HG02973 (cell line): ENCODE results near the gene CNOT2.

Experiments used
- ATAC-seq: cut with Tn5 transposase; IDR thresholded peaks from one replicate; pipeline ENCODE4 v1.9.1; 2021; ENCODE audit warnings: moderate library complexity; ENCODE audit not compliant: unreplicated experiment

The CNOT2 gene

DNA sequence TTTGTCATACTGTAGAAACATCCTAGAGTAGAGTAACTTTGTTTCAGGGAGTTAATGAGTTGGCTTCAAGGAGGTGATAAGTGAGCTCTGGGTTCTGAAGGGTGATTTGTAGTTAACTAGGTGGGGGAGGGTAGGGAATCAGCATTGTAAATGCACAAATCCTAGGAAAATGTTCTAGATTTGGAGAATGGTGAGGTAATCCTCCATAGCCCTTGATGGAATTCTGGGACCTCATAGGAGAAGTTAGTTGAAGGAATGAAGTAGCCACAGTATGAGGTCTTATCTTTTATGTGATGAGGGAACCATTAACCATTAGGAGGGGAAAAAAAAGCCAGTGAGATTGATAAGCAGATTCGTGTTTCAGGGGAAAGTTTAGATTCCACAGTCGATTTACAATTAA, 8.0 kb downstream of the CNOT2 start:
- ATAC-seq = no peak

DNA sequence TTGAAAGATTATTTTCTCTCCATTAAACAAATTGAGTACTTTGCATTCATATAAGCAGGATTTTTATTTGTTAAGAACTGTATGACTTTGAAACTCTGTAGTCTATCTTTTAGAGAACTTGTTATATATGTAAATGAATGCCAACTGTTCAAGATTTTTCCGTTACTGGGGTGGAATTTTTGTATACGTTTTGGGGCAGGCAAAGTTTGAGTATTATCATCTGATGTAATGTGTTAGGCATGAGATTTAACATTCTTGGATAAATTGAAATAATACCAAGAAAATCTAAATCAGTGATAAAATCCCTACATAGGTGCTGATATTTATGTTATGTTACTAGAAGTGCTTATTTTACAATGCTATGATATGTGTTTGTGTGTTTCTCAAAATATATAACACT, 8.4 kb downstream of the CNOT2 start:
- ATAC-seq = no peak

DNA sequence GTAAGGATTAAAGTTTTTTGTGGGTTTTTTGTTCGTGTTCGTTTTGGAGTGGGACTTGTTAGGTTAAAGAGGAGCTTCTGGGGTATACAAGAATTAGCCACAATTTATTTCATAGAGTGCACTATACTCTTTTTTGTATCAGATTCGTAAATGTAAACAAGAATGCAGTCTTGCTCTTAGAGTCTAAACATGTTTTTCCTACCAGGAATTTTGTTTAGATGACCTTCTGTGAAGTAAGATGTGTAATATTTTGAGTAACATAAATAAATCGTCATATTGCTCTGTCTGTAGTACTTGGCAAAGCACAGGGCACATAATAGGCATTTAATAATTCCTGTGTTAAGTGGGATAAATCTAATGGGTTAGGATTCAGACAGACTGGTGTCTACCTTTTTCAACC, 9.6 kb downstream of the CNOT2 start:
- no peak for ATAC-seq

DNA sequence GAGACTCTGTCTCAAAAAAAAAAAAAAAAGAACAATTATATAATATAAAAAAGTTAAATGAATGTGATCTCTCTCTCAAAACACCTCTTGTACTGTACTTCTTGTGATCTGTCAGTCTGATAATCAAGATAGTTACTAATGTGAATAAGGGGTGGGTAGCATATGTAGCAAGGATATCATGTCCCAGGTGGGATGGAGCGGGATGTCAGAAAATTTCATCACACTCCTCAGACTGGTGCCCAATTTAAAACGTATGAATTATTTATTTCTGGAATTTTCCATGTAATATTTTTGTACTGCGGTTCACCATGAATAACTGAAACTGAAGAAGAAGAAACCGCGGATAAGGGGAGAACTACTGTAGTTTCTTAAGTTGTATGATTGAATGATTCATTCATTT, 11.0 kb downstream of the CNOT2 start:
- ATAC-seq = no peak

DNA sequence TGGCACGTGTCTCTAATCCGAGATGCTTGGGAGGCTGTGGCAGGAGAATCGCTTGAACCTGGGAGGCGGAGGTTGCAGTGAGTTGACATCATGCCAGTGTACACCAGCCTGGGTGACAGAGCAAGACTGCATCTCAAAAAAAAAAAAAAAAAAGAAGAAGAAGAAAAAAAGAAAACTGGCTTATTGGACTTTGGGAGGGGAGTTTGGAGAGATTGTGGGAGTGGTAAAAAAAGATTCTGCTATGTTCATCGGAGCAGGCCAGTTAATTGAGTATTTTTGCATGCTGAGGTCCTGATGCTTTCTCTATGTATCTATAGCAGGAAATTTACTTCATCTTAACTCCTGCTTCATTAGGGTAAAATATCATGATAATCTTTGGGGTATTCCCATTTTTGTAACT, 11.6 kb downstream of the CNOT2 start:
- no peak for ATAC-seq

DNA sequence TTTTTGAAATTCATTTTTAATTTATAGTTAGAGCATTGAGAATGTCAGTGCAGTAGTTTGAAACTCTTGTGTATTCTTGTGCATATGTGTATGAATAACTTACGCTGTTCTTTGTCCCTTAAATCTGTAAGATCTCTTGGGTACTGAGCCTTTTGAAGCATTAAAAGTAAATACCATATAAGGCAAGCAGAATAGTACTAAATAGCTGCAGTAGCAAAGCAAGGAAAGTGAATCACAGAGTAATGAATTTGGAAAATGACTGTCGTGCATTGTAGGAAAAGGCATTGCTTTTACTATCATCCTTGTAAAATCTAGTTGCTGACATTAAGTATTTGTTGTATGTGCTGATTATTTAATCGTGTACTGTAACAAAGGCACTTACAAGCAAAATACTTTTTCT, 12.1 kb downstream of the CNOT2 start:
- no peak for ATAC-seq

DNA sequence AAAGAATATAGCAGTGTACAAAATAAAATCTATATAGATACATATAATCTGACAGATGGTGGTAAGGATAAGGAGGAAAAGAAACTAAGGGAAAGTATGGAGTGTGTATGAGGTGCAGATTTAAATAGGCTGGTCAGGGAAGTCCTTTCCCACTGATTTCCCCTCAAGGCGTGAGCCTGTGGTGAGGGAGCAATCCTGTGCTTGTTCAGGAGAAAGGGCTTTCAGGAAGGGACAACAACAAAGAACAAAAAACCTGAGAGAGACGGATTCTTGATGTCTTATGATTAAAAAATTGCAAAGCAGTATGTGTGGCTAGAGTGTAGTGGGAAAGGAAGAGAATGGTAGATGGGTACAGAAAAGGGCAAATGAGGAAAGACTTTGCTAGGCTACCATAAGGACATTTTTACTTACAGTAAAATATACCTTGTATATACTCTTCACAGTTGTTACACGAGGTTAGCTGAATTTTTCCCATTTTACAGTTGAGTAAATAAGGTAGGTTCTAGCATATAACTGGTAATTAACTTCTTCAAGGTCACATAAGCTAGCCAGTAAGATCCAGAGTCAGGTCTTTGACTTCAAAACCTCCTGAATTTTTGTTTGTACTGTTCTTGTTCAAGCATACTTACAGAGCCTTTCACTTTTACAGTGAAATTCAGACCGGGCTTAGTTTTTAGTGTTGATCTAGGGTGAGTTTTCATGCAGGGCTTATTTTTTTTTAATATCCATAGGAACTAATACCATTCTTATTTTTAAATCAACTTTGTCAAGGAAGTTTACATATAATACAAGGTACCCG, 15.6 kb downstream of the CNOT2 start:
- no peak for ATAC-seq

DNA sequence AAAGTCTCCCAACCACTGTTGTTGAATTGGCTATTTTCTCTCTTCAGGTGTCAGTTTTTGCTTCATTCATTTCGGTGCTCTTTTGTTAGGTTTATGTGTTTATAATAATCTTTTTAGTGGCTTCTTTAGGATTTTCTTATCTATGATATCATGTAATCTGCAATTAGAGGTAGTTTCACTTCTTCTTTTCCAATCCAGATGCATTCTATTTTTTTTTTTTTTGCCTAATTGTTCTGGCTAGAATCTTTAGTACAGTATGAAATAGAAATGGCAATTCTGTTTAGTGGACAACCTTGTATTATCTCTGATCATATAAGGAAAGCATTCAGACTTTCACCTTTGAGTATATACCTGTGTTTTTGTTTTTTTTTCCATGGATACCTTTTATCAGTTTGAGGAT, 17.4 kb downstream of the CNOT2 start:
- no peak for ATAC-seq

DNA sequence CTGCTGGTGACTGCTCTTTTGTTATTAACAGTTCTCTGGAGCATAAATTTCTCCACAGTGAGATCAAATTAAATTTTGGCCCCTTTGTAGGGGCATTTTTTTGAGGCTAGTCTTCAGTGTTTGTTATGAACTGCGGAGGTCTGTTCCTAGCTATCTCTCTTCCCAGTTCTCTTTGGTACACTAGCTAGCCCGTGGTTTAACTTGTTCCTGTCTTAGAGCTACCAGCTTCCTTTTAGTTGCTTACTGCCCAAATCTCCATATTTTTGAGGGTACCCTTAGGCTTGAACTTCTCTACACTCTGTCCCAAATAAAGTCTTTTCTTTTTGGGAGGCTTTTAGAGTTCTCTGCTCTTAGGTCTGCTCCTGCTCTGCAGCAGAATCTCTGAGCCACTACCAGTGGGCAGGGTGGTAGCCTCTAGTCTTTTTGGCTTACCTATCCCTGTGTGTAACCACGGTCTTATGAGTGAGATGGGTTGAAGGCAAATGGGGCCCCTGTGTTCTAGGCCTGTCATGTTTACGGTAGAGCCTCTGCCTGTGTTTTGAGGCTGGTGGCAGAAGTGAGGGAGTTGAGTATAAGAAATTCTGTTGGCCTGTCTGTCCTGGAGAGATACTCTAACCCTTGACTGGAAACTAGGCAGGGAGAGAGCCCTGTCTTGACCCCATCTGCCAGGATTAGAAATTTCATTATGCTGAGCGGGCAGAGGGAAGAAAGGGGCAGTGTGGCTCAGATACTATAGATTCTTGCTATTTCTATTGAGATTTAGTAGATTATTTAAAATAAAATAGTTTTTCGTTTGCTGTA, 21.0 kb downstream of the CNOT2 start:
- no peak for ATAC-seq

DNA sequence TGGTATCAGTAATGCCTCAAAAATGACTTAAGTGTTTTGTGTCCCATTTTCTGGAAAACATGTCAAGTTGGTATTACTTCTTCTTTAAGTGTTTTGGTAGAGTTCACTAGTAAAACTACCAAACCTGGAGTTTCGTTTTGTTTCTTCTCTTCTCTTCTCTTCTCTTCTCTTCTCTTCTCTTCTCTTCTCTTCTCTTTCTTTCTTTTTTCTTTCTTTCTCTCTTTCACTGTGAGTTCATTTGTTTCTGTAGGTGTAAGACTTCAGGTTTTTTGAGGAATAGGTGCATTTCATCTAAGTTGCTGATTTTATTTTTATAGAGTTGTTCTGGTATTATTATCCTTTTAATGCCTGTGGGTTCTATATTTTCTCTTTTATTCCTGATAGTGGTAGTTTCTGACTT, 21.9 kb downstream of the CNOT2 start:
- ATAC-seq = no peak

DNA sequence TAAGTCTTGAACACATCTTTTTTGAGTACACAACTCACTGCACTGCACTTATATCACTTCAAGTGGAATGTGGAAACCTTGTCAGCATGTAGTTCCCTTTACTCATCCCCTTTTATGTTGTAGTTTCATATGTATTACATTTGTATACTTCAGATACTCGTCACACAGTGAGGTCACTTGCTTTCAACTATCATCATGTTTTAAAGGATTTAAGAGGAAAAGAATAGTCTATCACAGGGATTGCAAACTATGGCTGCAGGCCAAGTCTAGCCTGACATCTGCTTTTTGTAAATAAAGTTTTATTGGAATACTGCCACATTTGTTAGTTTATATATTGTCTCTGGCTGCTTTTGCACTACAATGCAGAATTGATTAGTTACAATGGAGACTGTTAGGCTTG, 24.3 kb downstream of the CNOT2 start:
- no peak for ATAC-seq

DNA sequence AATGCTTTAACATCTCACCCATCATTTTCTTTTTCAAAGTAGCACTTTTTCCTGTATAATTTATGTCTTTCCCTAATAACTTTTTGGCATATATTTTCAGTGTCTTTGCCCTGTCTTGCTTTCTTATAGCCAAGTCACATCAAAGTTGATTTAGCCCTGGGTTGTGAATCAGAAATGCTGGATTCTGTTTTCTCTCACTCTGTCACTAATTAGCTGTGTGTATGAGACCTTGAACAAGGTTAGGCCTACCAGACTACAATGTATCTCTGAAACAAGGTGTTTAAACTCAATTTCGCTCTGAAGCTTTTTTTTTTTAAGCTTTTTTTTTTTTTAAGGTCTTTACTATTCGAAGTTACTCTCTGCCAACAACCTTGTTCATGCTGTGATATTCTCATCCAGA, 25.7 kb downstream of the CNOT2 start:
- ATAC-seq = no peak

DNA sequence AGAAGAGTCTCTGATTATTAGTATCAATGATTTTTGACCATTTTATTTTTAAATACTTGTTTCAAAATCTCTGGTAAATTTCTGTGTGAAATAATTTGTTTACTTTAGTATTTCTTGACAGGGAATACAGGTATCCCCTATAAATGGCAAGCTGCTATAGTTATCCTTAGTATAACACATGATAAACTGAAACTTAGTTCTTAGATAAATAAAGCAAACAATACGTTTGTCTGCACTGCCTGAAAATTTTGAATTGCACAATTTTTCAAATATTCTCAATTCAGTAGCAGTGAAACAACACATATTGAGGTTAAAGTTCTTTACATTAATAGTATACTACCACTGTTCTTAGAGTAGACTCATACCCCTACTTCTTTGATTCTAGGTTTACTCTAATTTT, 26.9 kb downstream of the CNOT2 start:
- no peak for ATAC-seq

DNA sequence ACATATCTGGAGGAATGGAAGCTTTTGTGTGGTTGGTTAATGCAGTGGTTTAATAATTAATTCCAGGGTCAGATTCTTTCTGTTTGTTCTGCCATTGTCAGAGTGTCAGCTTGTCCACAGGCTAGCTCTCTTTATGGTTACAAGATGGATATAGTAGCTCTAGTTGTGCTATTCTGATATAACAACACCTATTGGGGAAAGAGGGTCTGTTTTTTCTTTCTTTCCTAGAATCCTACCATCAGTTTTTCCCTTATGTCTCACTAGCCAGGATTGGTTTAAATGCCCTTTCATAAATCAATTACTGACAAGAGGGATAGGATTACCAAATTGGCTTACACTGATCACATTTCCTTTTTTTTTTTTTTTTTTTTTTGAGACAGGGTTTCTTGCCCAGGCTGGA, 27.8 kb downstream of the CNOT2 start:
- no peak for ATAC-seq

DNA sequence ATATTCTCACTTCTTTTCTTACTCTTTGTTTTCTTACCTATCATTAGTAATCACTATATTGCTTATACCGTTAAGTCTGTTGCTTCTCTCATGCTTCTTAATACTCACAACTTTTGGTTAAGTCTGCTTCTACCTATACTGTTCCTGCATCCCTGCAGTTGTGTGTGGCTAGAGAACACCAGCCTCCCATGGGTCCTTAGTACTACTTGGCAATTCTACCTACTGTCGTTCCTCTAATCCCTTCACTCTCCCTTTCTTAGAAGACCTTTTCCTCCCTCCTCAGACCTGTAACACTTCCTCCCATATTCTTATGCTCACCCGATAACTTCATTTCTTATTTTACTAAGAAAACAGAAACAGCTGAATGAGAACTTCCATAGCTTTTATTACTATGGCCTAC, 29.3 kb downstream of the CNOT2 start:
- no peak for ATAC-seq

DNA sequence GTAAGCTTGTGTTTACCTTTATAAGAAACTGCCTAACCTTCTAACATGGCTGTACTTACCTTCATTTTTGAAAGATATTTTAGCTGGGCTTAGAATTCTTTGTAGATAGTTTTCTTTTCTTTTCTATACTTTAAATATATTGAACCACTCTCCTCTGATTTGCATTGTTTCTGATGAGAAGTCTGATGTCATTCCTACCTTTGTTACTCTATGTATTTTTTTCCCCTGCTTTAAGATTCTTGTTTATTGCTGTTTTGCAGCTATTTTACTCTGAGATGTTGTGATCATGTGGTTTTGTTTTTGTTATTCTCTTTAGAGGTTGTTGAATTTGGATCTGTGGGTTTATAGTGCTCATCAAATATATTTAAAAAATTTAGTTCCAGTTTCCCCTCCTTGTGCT, 31.8 kb downstream of the CNOT2 start:
- ATAC-seq = no peak

DNA sequence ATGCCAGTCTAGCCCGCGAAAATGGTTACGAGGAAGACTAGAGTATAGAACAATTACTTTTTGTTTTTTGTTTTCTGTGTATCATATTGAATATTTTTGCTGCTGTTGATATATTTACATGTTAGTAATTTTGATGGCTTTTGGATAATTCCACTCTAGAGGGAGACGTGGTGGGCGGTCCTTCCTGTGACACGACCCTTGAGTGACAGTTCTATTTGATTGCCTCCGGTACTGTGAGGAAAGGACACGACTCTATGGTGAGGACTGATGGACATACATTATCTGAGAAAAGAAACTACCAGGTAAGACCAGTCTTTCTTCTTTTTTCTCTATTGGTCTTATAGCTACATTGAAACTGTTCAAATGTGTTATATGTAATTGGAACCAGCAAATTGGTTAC, 34.7 kb downstream of the CNOT2 start:
- ATAC-seq = no peak

DNA sequence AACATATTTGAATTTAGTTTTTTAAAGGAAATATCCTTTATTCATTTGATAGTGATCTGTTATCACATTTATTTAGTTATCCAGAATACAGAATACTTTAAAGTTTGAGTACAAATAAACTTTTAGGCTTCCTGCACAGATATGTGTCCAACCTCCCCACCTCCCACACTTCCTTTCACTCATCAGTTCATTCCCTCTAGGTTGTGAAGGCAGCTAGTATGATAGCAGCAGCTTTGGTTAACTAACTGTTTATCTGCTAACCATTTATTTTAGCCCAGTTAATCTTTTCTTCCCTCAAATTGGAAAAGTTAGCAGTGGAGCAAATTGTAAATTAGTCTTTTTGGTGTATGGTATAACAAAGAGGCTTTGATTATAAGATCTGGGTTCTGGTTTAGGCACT, 35.7 kb downstream of the CNOT2 start:
- ATAC-seq = no peak

DNA sequence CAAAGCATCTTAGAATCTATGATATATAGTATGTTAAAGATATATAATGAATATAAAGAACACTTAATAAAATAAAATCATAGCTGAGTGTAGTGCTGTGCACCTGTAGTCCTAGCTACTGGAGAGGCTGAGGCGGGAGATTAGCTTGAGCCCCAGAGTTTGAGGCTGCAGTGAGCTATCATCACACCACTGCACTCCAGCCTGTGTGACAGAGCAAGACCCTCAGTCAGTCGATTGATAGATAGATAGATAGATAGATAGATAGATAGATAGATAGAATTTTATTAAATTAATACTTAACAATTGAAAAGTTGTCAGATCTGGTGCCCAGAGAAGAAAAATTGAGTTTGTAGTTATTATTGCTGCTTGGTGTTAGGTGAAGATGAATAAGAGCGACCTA, 40.0 kb downstream of the CNOT2 start:
- no peak for ATAC-seq

DNA sequence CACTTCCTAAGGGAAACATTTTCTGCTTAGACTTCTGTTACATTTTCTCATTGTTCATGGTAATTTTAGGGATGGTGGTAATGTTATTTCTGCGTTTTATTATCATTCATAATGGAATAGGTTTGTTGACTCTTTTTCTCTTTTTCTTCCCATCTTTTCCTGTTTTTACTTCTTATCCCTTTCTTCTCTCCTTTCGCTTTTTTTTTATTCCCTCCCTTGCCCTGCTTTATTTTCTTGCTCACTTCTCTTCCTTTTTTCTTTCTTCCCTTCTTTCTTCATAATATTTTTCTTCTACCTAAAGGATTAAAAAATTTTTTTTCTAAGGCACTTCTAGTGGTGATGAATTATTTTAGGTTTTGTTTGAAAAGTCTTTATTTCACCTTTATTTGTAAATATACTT, 45.6 kb downstream of the CNOT2 start:
- ATAC-seq = no peak

DNA sequence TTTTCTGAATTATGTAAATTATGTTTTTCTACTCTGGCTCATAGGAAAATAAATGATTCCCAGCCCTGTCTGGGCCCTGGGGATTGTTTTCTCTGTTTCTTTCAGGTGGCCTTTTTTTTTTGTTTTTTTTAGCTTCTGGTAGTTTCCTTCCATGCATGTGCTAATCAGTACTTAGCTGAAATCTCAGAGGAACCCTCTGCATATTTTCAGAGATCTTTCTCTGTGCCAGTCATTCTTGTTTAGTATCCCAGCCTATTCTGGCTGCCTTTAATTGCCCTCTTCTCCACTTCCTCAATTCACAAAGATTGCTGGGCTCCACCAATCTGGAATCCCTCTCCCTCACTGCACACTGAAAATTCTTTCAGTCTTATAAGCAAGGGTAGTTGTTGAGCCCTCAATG, 46.9 kb downstream of the CNOT2 start:
- ATAC-seq = no peak

DNA sequence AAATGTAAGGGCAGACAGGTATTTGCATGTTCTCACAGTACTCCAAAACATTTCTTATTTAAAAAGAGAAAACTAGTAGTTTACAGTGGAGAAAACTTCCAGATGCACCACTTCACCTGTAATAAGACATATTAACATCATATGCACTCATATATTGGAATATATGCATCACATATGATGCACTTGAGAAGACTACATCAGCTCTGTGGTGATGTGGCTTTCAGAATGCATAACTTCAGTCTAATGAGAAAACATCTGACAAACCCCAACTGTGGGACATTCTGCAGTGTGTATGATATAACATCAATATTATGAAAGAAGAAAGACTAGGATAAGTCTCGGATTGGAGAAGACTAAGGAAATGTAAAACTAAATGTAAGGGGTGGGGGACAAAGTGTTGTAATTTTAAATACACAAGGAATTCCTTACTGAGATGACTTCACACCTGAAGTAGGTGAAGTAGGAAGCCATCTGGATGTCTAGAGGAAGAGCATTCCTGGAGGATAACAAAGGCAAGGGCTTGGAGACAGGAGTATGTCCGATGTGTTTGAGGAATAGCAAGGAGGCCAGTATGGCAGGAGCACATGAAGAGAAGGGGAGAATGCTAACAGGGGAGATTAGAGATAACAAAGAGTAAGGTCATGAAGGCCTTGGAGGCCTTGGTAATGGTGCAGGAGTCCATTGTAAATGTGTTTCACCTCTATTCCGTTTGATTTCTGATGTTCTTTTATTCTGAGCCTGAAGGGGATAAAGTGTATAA, 49.0 kb downstream of the CNOT2 start:
- ATAC-seq = no peak
